ENCODE measurements around the gene GATAD2B. TPM values are rescaled to one million over a fixed set of nuclear protein-coding genes. Genes with fewer than 3 reads are reported as not detected.
"Not testable (repeated sequence)": the region's sequence is repeated elsewhere in the genome, so short reads cannot be mapped to it uniquely, and the experiment has no call there.

GATAD2B gene
- total RNA-seq, 1 donor from 2014 or later: 35.3 TPM

GRCh38 chr1:153794624-153795329, 128.0 kb downstream of the GATAD2B start:
- ATAC-seq (no peak), DNase-seq (ENCODE audit: missing footprints) (no peak)
- intact Hi-C loops (cut with DNase I): loop anchor here (5.0 kb wide), 1 partner anchor 163 kb away; the partner anchor contains the start of gene CRTC2

GRCh38 chr1:153793973-153794615, 128.7 kb downstream of the GATAD2B start:
- DNase-seq (ENCODE audit: missing footprints) (no peak), ATAC-seq (no peak)
- intact Hi-C loops (cut with DNase I): no loop called here

- DNase-seq (ENCODE audit: missing footprints): no peak
- intact Hi-C loops (cut with DNase I): no loop called here
These were observed 129.4 kb downstream of the GATAD2B start for GRCh38 chr1:153793261-153793972.

GRCh38 chr1:153792631-153793041, 130.1 kb downstream of the GATAD2B start:
- ATAC-seq: no peak
- no peak for DNase-seq (ENCODE audit: missing footprints)

More at GRCh38 chr1:153793261-153793972, 129.4 kb downstream of the GATAD2B start:
- no peak for ATAC-seq

GRCh38 chr1:153791648-153792253, 131.0 kb downstream of the GATAD2B start:
- intact Hi-C loops (cut with DNase I): no loop called here
- no peak for ATAC-seq
- no peak for DNase-seq (ENCODE audit: missing footprints)

More at GRCh38 chr1:153792631-153793041, 130.1 kb downstream of the GATAD2B start:
- intact Hi-C loops (cut with DNase I): no loop called here

GRCh38 chr1:153790966-153791647, 131.7 kb downstream of the GATAD2B start:
- intact Hi-C loops (cut with DNase I): no loop called here

GRCh38 chr1:153790313-153790965, 132.3 kb downstream of the GATAD2B start:
- DNase-seq (ENCODE audit: missing footprints) (peak; percentile 91), ATAC-seq (peak; percentile 93)
- intact Hi-C loops (cut with DNase I): no loop called here

More at GRCh38 chr1:153790966-153791647, 131.7 kb downstream of the GATAD2B start:
- ATAC-seq: peak; percentile 37
- DNase-seq (ENCODE audit: missing footprints): no peak

GRCh38 chr1:153789478-153790034, 133.2 kb downstream of the GATAD2B start:
- no peak for ATAC-seq
- DNase-seq (ENCODE audit: missing footprints): no peak
- intact Hi-C loops (cut with DNase I): no loop called here

GRCh38 chr1:153786038-153786790, 136.6 kb downstream of the GATAD2B start:
- no peak for ATAC-seq
- intact Hi-C loops (cut with DNase I): no loop called here
- no peak for DNase-seq (ENCODE audit: missing footprints)

GRCh38 chr1:153783233-153784190, 139.3 kb downstream of the GATAD2B start:
- peak; percentile 98 for ATAC-seq
- peak; percentile 96 for DNase-seq (ENCODE audit: missing footprints)
- intact Hi-C loops (cut with DNase I): no loop called here

- ATAC-seq; intact Hi-C loops (cut with DNase I); DNase-seq (ENCODE audit: missing footprints): not testable (repeated sequence)
These were observed 140.1 kb downstream of the GATAD2B start for GRCh38 chr1:153782648-153783047.

- DNase-seq (ENCODE audit: missing footprints): no peak
- ATAC-seq: no peak
These were observed 142.2 kb downstream of the GATAD2B start for GRCh38 chr1:153780551-153780950.

GRCh38 chr1:153779781-153780541, 142.8 kb downstream of the GATAD2B start:
- intact Hi-C loops (cut with DNase I): loop anchor here (10.0 kb wide), 1 partner anchor 425 kb away; the partner anchor contains the start of gene S100A9
- ATAC-seq (no peak), DNase-seq (ENCODE audit: missing footprints) (no peak)

More at GRCh38 chr1:153780551-153780950, 142.2 kb downstream of the GATAD2B start:
- intact Hi-C loops (cut with DNase I): no loop called here

GRCh38 chr1:153778824-153779519, 143.8 kb downstream of the GATAD2B start:
- ATAC-seq (no peak), DNase-seq (ENCODE audit: missing footprints) (no peak)
- intact Hi-C loops (cut with DNase I): loop anchor here (10.0 kb wide), 1 partner anchor 424 kb away; the partner anchor contains the start of gene S100A9

Measured in Right ventricle myocardium inferior (tissue), 1 donor.